Measurements from ENCODE around the gene NTSR1. TPM values are rescaled to one million over a fixed set of nuclear protein-coding genes. Genes with fewer than 3 reads are reported as not detected.

Gene NTSR1
- total RNA-seq, 1 experiment from 2014 or later, result 44.1 TPM

- no peak overlapping the region for H3K27ac ChIP-seq (ENCODE audit: low read length)
- intact Hi-C loops (cut with micrococcal nuclease; ENCODE audit: unreplicated experiment) (no loop called here), in situ Hi-C loops (cut with HindIII; ENCODE audit: low pct_unique_long_range_greater_than_20kb, low sequenced_read_pairs) (no loop called here)
- peak; percentile 50 for ATAC-seq
- H3K9me3 ChIP-seq (ENCODE audit: control insufficient read depth, insufficient read depth, low read depth, low read length), result peaks cover 7% of the 10 kb centered on the region; the same call in 1 of the 2 replicates
- no peaks in the 10 kb centered on the region for H3K27me3 ChIP-seq (ENCODE audit: control insufficient read depth, insufficient read depth, low read length)
- no peak for DNase-seq (ENCODE audit: low read depth, low spot score)
- TF ChIP-seq, protein P1, sequence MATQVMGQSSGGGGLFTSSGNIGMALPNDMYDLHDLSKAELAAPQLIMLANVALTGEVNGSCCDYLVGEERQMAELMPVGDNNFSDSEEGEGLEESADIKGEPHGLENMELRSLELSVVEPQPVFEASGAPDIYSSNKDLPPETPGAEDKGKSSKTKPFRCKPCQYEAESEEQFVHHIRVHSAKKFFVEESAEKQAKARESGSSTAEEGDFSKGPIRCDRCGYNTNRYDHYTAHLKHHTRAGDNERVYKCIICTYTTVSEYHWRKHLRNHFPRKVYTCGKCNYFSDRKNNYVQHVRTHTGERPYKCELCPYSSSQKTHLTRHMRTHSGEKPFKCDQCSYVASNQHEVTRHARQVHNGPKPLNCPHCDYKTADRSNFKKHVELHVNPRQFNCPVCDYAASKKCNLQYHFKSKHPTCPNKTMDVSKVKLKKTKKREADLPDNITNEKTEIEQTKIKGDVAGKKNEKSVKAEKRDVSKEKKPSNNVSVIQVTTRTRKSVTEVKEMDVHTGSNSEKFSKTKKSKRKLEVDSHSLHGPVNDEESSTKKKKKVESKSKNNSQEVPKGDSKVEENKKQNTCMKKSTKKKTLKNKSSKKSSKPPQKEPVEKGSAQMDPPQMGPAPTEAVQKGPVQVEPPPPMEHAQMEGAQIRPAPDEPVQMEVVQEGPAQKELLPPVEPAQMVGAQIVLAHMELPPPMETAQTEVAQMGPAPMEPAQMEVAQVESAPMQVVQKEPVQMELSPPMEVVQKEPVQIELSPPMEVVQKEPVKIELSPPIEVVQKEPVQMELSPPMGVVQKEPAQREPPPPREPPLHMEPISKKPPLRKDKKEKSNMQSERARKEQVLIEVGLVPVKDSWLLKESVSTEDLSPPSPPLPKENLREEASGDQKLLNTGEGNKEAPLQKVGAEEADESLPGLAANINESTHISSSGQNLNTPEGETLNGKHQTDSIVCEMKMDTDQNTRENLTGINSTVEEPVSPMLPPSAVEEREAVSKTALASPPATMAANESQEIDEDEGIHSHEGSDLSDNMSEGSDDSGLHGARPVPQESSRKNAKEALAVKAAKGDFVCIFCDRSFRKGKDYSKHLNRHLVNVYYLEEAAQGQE (IDR thresholded peaks at IDR 0.05; ENCODE audit: insufficient read depth in 1 of 2, low read depth in 2 of 2, low read length in 1 of 2), result no peak
- POLR2A ChIA-PET, result no interaction called here
- H3K36me3 ChIP-seq (ENCODE audit: control insufficient read depth, insufficient read depth, low read length), result peaks cover 2% of the 10 kb centered on the region
- peaks cover 21% of the 10 kb centered on the region for H3K4me1 ChIP-seq (ENCODE audit: control insufficient read depth, insufficient read depth, low read length)
- no peak overlapping the region for H3K4me3 ChIP-seq (ENCODE audit: low read depth in 2 of 2, low read length in 2 of 2)
- CTCF ChIA-PET, result no interaction called here
- BruUV-seq (replicated peaks), result no TSS peak
Observed at GRCh38 chr20:62675156-62675876, 33.3 kb upstream of the NTSR1 start.

GRCh38 chr20:62675877-62676260, 32.8 kb upstream of the NTSR1 start:
- no peak for DNase-seq (ENCODE audit: low read depth, low spot score)
- Histone ChIP-seq H3K36me3 (ENCODE audit: control insufficient read depth, insufficient read depth, low read length) (peaks cover 2% of the 10 kb centered on the region), H3K27ac (ENCODE audit: low read length) (no peak overlapping the region), H3K4me3 (ENCODE audit: low read depth in 2 of 2, low read length in 2 of 2) (no peak overlapping the region), H3K4me1 (ENCODE audit: control insufficient read depth, insufficient read depth, low read length) (peaks cover 21% of the 10 kb centered on the region), H3K9me3 (ENCODE audit: control insufficient read depth, insufficient read depth, low read depth, low read length) (peaks cover 9% of the 10 kb centered on the region; the same call in 1 of the 2 replicates), H3K27me3 (ENCODE audit: control insufficient read depth, insufficient read depth, low read length) (no peaks in the 10 kb centered on the region)
- ChIA-PET POLR2A (no interaction called here), CTCF (no interaction called here)
- intact Hi-C loops (cut with micrococcal nuclease; ENCODE audit: unreplicated experiment), result no loop called here
- TF ChIP-seq, protein P1 (IDR thresholded peaks at IDR 0.05; ENCODE audit: insufficient read depth in 1 of 2, low read depth in 2 of 2, low read length in 1 of 2), result no peak
- TF ChIP-seq TCF7L2 (IDR thresholded peaks at IDR 0.05; ENCODE audit: low read depth, low read length) (no peak), POLR2AphosphoS5 (IDR thresholded peaks at IDR 0.05; ENCODE audit: low read depth, low read length) (no peak), SIN3A (IDR thresholded peaks at IDR 0.05; ENCODE audit: borderline replicate concordance, insufficient read depth, low read depth, low read length) (no peak)
- TF ChIP-seq, protein P2, sequence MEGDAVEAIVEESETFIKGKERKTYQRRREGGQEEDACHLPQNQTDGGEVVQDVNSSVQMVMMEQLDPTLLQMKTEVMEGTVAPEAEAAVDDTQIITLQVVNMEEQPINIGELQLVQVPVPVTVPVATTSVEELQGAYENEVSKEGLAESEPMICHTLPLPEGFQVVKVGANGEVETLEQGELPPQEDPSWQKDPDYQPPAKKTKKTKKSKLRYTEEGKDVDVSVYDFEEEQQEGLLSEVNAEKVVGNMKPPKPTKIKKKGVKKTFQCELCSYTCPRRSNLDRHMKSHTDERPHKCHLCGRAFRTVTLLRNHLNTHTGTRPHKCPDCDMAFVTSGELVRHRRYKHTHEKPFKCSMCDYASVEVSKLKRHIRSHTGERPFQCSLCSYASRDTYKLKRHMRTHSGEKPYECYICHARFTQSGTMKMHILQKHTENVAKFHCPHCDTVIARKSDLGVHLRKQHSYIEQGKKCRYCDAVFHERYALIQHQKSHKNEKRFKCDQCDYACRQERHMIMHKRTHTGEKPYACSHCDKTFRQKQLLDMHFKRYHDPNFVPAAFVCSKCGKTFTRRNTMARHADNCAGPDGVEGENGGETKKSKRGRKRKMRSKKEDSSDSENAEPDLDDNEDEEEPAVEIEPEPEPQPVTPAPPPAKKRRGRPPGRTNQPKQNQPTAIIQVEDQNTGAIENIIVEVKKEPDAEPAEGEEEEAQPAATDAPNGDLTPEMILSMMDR (IDR thresholded peaks at IDR 0.05), result no peak
- no TSS peak for BruUV-seq (replicated peaks)
- ATAC-seq, result no peak
- in situ Hi-C loops (cut with HindIII; ENCODE audit: low pct_unique_long_range_greater_than_20kb, low sequenced_read_pairs), result no loop called here

Measured in Panc1 (cell line).